Umbilical cord (tissue), 2 donors: Measurements from ENCODE around the gene KRT8. TPM values are rescaled to one million over a fixed set of nuclear protein-coding genes. Genes with fewer than 3 reads are reported as not detected.
A peak's percentile ranks its signal among the peaks of the same experiment; 100 is the strongest.

Experiments used
- DNase-seq: peaks from one replicate; pipeline ENCODE4 v3.0.0-alpha.2; 2015; ENCODE audit warnings: low spot score
- total RNA-seq: library from RNA; depleted of rRNA; stranded (reverse); fragments of >200 nt; gene quantifications from one replicate; pipeline ENCODE4 v1.2.3, GENCODE V29; 2014; ENCODE audit warnings: low replicate concordance; ENCODE audit not compliant: insufficient read depth

Gene KRT8
- total RNA-seq, 1 donor from 2014 or later = 94.6 TPM

DNA sequence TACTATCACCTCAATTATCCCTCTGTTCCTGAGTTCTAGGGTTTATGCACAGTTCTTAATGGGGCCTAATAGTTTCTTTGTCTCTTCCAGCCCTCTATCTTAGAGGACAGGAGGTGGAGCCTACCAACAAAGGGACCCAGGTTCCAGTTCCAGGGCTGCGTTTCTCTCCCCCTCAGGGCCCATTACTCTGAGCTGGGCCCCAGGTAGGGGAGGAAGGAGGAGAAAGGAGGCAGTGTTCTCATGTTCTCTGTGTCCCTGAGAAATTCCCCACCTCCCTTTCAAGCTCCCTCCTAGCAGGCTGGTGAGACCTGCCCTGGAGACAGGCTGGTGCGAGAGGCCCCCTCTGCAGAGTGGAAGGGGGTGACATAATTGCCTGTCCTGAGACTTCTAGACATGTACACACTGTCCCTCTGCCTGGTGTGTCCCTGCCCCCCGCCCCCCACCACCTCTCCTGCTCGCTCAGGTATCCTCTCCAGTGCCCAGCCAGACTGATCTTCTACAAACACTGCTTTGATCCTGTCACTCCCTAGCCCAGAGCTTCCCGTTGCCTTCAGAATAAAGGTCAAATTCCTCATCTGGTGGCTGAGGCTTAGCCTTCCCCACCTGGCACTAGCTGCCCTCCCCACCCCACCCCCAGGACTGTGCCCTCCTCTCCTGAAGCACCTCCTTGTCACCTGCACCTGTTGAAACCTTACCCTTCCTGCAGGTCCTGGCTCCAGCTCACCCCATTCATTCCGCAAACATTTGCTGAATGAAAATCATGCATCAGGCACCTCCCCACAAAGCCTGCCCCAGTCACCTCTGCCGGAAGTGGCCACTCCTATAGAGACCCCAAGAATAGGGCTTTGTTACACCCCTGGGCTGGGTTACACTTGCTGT, 21.1 kb upstream of the KRT8 start:
- DNase-seq = no peak

DNA sequence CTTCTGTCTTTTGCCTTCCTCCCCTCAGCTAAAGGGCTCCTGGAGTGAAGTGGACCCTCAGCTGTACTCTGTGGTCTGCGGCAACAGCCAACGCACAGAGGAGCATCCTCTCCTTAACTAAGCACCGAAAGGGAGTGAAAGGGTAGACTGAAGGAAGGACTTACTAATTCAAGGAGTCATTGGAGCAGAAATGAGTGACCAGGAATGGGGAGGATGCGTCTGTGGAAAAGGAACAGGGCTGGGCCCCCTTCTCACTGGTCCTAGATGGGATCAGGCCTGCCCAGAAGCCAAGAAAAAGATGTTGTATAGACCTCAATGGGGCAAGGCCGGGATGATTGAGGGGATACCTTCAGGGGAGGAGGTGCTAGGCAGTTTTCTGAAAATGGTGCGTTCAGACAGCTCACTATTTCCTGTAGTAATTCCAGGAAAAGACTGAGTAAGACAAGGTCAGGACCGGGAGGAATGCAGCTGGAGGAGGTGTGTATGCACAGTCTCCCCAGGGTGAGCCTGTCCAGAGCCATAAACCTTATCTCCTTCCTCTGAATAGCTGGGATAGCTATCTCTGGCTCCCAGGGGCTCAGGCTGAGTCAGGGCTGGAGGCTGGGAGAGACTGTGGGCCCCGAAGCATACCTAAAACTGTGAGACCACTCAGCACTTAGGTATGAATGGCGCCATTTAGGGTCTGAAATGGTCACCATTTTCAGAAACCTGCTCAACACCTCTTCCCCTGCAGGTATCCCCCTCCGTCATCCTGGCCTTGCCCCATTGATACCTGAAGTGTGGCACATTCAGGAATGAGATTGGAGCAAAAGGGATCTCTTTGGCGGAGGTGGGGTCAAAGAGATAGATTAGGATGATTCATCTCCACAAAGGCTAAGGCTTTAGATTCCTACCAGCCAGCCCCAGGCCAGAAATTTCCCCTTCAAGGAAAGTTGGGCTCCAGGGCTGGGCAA, 20.2 kb upstream of the KRT8 start:
- DNase-seq = peak; percentile 90

DNA sequence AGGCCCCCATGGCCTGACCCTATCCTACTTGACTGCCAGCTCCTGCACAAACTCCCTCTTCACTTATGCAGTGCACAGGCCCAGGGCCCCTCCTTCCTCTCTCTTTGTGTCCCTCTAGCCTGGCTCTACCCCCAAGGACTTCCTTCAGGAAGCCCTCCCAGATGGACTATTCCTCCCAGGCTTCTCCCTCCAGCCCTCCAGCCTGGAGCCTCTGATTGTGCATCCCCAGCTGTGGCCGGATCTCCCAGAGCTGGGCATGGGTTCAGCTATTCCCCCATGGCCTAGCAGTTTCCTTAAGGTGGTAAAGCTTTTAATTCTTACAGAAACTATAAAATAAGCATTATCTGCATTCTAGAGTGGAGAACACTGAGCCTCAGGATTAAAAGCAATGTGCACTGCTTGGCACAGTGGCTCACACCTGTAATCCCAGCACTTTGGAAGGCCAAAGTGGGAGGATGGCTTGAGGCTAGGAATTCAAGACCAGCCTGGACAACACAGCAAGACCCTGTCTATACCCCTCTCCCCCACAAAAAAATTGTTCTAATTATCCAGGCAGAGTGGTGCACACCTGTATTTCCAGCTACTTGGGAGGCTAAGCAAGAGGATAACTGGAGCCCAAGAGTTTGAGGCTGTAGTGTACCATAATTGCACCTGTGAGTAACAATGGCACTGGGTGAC, 16.8 kb upstream of the KRT8 start:
- no peak for DNase-seq

DNA sequence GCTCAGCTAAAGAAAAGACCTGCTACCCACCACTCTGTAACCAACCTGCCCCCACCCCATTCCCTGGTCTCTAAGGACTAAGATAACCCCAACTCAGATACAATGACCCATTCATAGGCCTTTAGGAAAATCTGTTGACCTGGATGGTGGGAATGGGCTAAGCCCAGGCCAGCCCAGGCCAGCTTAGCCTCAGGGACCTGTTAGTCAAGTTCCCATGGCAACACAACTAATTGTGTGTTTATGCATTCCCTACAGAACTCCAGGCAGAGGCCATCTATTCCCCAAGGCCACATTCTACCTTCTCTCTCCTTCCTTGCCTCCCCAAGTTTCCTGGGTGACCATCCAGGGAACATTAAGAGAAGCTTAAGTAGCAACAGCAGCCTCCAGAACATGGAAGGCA, 16.1 kb upstream of the KRT8 start:
- no peak for DNase-seq

DNA sequence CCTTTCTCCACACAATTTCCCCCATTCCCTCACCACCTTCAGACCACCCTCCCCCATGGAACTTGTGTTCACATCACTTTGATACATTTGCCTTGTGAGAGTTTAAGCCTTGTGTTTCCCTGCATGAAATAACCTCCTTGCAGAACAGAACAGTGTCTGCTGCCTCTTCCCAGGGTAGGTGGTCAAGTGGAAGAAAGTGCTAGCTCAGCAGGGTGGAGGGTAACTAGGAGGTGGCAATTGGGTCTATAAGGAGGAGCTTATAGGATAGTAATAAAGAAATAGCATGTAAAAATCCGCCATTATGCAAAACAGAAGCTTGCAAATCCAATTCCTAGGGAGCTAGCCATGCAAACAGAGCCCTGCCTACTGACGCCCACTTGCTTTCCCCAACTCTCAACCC, 13.9 kb upstream of the KRT8 start:
- no peak for DNase-seq

DNA sequence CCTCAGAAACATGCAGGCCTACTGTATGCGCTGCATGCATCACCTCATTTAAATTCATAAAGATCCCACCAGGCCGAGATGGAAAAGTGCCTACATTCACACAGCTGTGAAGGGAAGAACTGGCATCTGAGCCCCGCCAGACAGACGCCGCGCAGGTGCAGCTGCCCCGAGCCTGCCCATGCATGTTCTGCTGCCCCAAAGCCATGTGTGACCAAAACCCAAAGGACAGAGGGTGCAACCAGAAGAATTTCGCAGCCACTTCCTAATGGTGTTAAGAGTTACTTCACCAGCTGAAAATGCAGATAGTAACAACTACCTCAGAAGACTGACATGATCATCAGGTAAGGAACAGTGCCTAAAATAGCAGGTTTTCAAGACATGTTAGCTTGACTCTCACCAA, 13.5 kb upstream of the KRT8 start:
- no peak for DNase-seq

DNA sequence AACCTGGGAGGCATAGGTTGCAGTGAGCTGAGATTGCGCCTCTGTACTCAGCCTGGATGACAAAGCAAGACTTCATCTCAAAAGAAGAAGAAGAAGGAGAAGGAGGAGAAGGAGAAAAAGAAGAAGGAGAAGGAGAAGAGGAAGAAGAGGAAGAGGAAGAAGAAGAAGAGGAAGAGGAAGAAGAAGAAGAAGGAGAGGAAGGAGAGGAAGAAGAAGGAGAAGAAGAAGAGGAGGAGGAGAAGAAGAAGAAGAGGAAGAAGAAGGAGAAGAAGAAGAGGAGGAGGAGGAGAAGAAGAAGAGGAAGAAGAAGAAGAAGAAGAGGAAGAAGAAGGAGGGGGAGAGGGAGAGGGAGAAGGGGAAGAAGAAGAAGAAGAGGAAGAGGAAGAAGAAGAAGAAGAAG, 12.9 kb upstream of the KRT8 start:
- no peak for DNase-seq

DNA sequence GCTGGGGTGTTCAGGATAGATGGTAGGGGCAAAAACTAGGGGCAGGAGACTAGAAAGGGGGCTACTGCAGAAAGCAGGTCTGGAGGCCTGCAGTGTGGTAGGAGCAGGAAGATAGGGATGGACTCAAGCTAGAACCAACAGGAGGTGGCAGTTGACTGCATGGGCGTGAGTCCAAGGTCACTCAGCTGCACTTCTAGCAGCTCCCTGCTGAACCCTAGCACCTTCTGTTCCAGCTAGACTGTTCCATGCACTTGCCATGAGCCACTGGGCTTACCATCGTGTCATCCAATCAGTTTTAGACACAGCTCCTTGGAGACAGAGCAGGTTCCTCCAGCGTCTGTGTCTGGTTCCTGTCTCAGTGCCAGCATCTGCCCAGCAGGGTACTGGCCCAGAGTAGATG, 11.3 kb upstream of the KRT8 start:
- no peak for DNase-seq

DNA sequence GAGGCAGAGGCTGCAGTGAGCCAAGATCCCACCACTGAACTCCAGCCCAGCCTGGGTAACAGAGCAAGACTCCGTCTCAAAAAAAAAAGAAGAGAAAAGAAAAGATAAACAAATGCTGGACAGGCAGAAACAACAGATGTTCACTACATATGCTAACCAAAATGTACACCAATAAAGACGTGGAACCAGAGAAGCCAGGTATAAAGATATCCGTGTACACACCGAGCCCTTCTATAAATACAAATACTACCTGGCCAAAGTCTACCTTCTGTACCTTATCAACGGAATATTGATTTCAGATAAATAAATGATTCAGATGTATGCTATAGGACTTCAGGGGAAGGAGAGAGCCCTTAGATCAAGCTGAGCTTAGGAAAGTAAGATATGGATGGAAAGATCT, 10.8 kb upstream of the KRT8 start:
- no peak for DNase-seq

DNA sequence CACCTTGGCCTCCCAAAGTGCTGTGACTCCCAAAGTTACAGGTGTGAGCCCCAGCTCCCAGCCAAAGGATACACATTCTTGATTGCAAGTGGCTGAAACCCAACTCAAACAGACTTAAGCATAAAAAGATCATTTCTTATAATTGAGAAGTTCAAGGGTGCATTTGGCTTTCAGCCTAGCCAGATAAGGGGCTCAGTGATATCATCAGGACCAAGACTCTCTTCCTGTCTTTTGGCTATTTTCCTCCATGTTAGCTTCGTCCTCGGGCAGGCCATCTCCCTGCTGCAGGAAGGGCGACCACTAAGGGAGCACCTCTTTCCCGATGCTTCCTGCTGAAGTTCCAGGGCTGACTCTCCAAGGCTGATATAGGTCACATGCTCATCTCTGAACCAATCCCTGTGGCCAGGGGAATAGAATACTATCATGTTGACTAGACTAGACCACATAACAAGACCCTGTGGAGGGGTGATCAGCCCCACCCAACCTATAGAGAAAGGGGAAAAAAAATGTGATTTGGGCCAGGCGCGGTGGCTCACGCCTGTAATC, 9.8 kb upstream of the KRT8 start:
- no peak for DNase-seq

DNA sequence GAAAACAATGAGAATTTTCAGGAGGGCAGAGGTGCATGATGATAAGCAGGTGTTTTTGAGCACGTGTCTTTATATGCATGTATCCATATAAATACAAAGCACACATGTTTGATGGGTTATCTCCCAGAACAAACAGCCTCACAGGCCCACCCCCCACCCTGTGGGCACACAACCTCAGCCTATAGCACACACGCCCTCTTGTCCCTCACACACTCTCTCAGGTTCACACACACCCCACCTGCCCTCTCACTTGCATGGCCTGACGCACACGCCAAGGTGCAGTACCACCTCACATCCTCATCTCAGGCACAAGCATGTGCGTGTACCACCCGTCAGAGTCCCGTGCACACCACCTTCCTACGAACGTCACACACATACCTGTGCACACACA, 8.6 kb upstream of the KRT8 start:
- no peak for DNase-seq

DNA sequence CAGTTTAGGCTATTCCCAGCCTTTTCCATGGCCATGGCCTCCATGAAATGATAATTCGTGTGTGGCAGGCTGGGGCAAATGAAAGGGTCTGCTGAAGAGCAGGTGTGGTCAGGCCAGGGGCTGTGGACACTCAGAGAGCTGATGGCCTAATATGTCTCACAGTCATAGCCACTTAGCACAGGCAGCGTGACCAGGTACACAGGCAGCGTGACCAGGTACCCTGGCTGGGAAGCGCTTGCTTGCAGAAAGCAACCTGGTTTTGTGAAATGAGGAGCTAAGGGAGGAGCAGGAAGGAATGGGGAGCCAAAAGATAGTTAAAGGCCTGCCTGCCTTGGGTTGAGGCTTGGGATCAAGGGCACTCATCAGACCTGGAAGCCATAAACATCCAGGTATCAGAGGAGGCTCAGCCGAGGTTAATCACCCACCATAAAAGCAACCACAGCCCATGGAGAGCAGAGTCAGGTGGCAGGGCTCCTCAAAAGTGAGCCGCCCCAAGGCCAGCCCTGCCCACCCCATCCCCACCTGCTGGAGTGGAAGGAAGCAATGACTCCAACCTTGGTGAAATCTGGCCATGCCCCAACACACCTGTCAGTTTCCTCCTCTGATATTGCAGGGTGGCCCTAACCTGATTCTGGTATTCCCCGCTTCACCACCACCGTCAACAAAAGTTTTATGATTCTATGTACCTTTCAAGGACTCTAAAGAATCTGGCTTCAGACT, 8.0 kb upstream of the KRT8 start:
- no peak for DNase-seq

DNA sequence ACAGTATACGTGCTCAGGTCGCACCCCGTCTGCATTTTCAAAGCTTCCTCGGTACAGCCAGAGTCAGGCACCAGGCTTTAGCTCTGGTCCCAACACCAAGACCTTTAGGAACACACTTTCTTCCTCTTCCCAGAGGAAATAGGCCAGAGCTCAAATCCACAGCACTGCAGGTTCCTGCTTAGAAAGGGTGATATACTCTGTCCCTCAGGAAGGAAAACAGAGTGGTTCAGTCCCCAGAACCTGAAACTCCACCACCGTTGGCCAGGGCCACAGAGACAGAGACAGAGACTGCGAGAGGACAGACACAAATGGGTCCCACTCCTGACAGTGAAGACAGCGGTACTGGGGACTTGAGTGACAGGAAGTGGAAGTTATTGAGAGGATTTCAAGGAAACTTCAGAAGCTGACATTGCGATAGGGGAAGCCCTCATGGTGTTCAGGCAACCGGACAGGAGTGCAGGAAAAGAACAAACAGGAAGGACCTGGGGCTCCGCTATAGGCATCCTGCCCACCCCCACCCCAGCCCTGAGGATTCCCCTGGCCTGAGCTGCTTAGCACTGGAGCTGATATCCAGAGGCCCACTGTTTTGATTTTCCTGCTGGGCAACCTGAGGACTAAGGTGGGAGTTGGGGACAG, 5.5 kb upstream of the KRT8 start:
- DNase-seq = no peak

DNA sequence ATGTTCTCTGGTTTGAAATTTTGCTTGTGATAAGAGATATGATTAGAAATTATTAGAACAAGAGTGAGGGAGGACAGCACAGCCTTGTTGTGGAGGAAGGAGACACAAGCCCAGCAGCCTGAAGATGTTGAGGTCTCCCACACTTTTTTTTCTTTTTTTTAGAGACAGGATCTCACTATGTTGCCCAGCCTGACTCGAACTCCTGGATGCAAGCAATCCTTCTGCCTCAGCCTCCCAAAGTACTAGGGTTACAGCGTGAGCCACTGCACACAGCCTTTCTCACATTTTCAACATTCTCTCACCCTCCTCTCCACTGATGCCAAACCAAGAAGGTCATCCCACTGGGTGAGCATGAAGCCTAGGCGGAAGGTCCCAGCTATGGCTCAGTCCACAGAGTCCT, 4.9 kb upstream of the KRT8 start:
- DNase-seq = no peak

DNA sequence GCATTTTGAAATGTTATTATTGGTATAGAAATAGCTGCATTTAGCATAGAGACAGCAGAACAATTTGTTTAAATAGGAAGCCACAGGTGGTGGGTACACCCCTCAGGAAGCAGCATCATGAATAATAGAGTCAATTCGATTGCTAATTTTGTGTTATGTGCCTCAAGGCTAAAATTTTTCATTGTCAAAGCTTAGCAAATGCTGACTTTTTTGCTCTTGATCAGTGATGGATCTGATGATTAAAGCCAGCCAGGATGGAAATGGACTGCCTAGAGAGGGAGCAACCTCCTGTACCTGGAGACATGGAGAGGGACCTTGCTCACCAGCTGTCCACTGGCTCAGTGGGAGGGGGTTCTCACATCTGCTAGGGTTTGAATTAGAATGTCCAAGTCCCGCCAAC, 4.5 kb upstream of the KRT8 start:
- no peak for DNase-seq

DNA sequence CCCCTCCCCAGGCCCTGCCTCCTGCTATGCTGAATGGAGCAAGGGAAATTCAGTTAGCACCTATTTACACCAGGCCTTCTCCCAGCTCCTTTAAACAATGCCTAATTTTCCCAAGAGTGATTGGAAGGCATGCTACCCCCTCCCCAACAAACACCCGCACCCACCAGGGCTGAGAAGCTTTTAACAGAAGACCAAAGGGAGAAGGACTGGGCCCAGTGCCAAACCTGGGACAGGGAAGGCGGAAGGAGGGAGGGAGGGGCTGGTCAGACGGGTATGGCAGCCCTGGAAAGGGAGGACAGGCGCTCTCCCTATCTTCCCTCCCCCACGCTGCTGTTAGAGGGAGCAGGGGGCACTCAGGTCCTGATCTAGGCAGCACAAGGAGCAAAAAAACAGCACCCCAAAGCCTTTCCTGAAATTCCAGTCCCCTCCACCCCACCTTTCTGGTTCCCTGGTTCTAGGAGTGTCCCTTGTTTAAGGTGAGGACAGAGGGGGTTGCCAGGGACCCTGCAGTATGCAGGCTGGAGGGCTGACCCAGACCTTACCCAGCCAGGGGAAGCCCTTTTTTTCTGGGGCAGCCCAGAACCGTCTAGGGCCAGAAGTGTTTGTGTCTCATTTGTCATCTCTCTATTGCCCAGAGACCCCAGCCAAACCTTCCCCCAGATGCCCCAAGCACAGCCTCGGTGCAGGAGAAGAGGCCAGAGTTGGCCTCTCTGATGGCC, 2.4 kb upstream of the KRT8 start:
- peak; percentile 80 for DNase-seq

DNA sequence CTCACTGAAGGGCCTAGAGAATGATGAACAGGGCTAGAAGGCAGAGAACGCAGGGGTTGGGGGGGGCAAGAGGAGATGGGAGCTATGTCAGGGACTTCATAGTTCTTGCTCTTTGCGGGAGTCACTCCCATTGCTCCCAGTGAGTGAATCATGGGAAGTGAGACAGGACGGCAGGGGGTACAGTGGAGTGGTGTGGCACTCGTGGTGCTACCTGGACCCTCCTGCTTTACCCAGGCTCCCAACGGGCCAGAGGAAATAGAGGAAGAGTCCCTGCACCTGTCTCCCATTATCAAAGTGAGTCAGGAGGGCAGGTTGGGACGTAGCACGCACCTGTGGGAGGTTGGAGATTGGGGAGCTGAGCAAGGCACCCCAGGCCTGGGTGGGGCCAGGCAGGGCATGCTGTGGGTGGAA, 1.3 kb upstream of the KRT8 start:
- no peak for DNase-seq

DNA sequence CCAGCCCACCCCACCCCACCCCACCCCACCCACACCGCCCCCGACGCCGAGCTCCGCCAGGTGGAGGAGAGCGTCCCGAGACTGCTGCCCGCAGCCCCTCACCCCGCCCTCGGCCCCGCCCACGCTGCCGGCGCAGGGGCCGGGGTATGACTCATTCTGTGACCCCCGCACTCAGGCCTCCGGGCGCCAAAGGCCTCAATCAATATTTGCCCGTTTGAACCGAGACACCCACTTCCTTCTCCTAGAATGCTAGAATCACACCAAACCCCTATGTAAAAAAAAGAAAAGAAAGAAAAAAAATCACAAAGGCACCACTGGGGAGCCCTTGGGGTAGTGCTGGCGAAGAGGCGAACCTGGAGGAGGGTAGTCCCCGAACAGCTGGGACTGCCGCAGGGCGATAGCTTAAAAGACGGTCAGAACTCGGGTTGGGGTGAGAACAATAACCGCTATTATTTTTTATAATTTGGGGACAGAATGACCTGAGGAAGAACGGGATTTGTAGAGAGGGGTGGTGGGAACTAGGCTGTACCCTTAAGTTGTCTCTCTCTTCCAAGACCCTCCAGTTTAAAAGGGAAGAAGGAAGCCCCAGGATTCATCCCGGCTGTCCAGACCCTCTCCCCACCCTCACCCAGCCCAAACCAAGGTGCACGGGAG, 894 bp downstream of the KRT8 start:
- DNase-seq = peak; percentile 77

DNA sequence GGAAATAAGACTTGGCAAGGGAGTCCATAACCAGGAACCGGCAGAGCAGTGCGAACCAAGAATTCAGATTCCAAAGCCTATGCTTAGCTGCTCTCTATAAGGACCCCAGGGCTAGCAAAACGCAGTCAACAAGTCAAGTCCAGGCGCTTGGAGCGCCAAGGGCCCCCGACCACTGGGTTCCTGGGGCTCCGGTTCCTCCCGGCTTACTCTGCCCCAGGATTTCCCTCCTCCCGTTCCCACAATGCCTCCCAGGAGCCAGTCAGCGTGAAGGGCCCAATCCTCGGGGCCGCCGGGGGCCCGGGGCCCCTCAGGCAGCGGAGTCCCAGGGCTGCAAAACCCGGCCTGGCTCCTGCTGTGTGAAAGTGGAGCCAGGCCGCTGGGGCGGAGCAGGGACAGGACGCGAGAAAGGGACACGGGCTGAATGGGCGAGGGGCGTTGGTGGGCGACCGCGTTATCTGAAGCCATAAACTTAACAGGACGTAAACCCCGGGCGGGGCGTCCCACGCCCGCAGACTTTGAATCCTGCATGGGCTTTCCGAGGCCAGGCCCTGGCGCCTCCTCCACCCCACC, 1.5 kb downstream of the KRT8 start:
- DNase-seq = peak; percentile 91
